Activated T-helper 2 cell treated with anti-CD3 and anti-CD28 coated beads, Interferon-gamma antibody, Interleukin-2, Interleukin-4, amounts not matched to agents 10 μg/mL and 5 μg/mL and 100 μg/mL, durations not matched to agents 14 hours and 24 hours and 36 hours (primary cell): Measurements from ENCODE around the gene KEAP1. TPM values are rescaled to one million over a fixed set of nuclear protein-coding genes. Genes with fewer than 3 reads are reported as not detected.
A peak's percentile ranks its signal among the peaks of the same experiment; 100 is the strongest.

Experiments
- DNase-seq: peaks from one replicate; pipeline ENCODE4 v3.0.0; 2021; ENCODE audit warnings: low spot score
- H3K27ac Mint-ChIP-seq: one replicate; pipeline ENCODE4 v1.8.0; 2021; ENCODE audit warnings: mixed read lengths
- H3K27me3 Mint-ChIP-seq: one replicate; pipeline ENCODE4 v1.8.0; 2021; ENCODE audit warnings: low read depth, mixed read lengths
- H3K36me3 Mint-ChIP-seq: one replicate; pipeline ENCODE4 v1.8.0; 2021; ENCODE audit warnings: low read depth, mixed read lengths
- H3K4me1 Mint-ChIP-seq: one replicate; pipeline ENCODE4 v1.8.0; 2021; ENCODE audit warnings: low read depth, mixed read lengths
- H3K4me3 Mint-ChIP-seq: one replicate; pipeline ENCODE4 v1.8.0; 2021; ENCODE audit warnings: low read depth, mild to moderate bottlenecking, moderate library complexity, mixed read lengths
- H3K9me3 Mint-ChIP-seq: one replicate; pipeline ENCODE4 v1.8.0; 2021; ENCODE audit warnings: mixed read lengths
- intact Hi-C: fragments of 100-400 bp; cut with micrococcal nuclease; formaldehyde crosslinking; loops from one replicate; pipeline ENCODE4 v1.15.1; 2023
- total RNA-seq: library from RNA; stranded (reverse); gene quantifications from 2 replicates; pipeline ENCODE4 v1.2.3, GENCODE V29; 2022

Gene KEAP1
- total RNA-seq, 1 donor from 2014 or later: 76.1 TPM

DNA sequence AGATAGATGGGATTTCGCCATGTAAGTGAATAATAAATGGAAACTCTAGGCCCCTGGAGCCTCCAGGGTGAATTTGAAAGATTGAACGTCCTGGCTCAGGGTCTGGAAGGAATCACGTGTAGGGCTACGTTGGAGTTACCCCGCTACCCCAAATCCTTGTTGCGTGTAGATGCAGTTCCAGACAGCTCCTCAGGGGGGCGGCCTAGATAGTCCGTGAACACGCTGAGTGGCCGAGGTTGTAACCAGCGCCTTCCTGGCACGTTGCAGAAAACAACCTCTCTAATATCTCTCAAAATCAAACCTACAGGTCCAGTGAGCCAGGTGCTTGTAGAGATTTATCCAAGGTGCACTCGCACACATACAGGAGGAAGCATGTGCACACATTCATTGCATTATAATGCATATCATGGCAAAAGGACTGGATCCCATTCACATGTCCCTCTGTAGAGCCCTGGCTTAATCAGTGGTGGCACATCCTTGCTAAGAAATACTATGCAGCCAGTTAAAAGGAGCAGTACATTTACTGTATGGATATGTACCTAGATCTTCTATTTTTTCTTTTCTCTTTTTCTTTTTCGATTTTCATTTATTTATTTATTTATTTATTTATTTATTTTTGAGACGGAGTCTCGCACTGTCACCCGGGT lies 2.5 kb upstream of the KEAP1 start:
- peak; percentile 77 for DNase-seq
- no peaks in the 10 kb centered on the region for H3K9me3 Mint-ChIP-seq
- H3K4me1 Mint-ChIP-seq: peaks cover 25% of the 10 kb centered on the region
- peak overlapping the region; percentile 50 for H3K27ac Mint-ChIP-seq
- peak overlapping the region; percentile 1 for H3K4me3 Mint-ChIP-seq
- intact Hi-C loops: loop anchor here (5.0 to 10.0 kb wide), 2 partner anchors 47 to 149 kb away; partner anchors contain the start of gene ILF3
- no peaks in the 10 kb centered on the region for H3K27me3 Mint-ChIP-seq
- H3K36me3 Mint-ChIP-seq: peaks cover 8% of the 10 kb centered on the region

GRCh38 chr19:10502524-10503001 lies 593 bp downstream of the KEAP1 start:
- intact Hi-C loops: loop anchor here (5.0 to 10.0 kb wide), 3 partner anchors 65 to 195 kb away; partner anchors contain the start of genes CDKN2D, ILF3 and KRI1
- peak; percentile 92 for DNase-seq
- Mint-ChIP-seq H3K9me3 (no peaks in the 10 kb centered on the region), H3K27me3 (no peaks in the 10 kb centered on the region), H3K4me1 (peaks cover 32% of the 10 kb centered on the region), H3K36me3 (peaks cover 33% of the 10 kb centered on the region), H3K27ac (peak overlapping the region; percentile 88), H3K4me3 (peak overlapping the region; percentile 93)

DNA sequence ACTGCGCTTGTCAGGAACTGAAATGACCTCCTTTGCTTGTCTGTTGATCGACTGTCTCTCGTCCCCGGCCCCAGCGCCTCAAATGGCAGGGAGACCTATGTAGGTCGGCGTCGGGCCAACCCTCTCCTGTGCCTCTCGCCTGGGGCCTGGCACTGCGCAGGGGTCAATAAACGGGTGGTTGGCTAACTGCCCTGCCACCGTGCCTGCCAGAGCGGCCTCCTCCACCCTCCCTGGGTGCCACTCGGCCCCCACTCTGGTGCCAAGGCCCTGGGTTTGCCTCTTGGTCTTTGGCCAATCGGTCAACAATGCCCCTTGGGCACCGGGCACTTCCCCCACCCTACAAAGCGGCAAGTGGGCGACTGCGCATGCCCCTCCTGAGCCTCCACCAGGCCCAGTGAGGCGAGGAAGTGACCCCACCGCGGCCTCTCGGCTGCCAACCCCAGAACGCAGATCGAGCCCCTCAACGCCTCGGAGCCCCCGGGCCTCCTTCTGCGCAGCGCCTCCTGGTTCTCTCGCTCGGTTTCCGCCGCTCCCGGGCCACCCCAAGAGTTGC lies 1.1 kb downstream of the KEAP1 start:
- H3K4me1 Mint-ChIP-seq: peaks cover 34% of the 10 kb centered on the region
- H3K27me3 Mint-ChIP-seq: no peaks in the 10 kb centered on the region
- H3K9me3 Mint-ChIP-seq: no peaks in the 10 kb centered on the region
- intact Hi-C loops: loop anchor here (5.0 to 10.0 kb wide), 3 partner anchors 65 to 195 kb away; partner anchors contain the start of genes CDKN2D, ILF3 and KRI1
- peak overlapping the region; percentile 93 for H3K4me3 Mint-ChIP-seq
- H3K27ac Mint-ChIP-seq: peak overlapping the region; percentile 88
- H3K36me3 Mint-ChIP-seq: peaks cover 37% of the 10 kb centered on the region
- DNase-seq: no peak

DNA sequence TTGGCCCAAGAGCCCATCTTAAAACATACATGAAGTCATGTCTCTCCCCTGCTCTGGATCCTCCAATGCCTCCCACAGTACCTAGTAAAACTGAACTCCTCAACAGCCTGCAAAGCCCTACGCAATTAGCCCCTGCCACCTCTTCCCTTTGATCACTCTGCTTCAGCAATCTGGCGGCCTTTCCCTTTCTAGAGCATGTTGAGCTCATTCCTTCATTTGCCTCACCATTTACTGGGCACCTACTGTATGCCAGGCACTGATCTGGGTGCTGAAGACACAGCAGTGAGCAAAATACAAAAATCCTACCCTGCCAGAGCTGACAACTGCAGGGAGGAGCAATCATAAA lies 2.9 kb downstream of the KEAP1 start:
- peak overlapping the region; percentile 57 for H3K27ac Mint-ChIP-seq
- H3K4me3 Mint-ChIP-seq: peak overlapping the region; percentile 93
- H3K36me3 Mint-ChIP-seq: peaks cover 47% of the 10 kb centered on the region
- peaks cover 28% of the 10 kb centered on the region for H3K4me1 Mint-ChIP-seq
- no peaks in the 10 kb centered on the region for H3K9me3 Mint-ChIP-seq
- H3K27me3 Mint-ChIP-seq: no peaks in the 10 kb centered on the region
- DNase-seq: no peak
- intact Hi-C loops: loop anchor here (5.0 to 10.0 kb wide), 3 partner anchors 67 to 197 kb away; partner anchors contain the start of genes CDKN2D, ILF3 and KRI1

GRCh38 chr19:10499550-10500246 lies 3.5 kb downstream of the KEAP1 start:
- DNase-seq: no peak
- intact Hi-C loops: loop anchor here (5.0 to 10.0 kb wide), 3 partner anchors 68 to 198 kb away; partner anchors contain the start of genes CDKN2D, ILF3 and KRI1
- peaks cover 52% of the 10 kb centered on the region for H3K36me3 Mint-ChIP-seq
- H3K4me3 Mint-ChIP-seq: peak overlapping the region; percentile 93
- peaks cover 28% of the 10 kb centered on the region for H3K4me1 Mint-ChIP-seq
- H3K27me3 Mint-ChIP-seq: no peaks in the 10 kb centered on the region
- H3K27ac Mint-ChIP-seq: no peak overlapping the region
- H3K9me3 Mint-ChIP-seq: no peaks in the 10 kb centered on the region

DNA sequence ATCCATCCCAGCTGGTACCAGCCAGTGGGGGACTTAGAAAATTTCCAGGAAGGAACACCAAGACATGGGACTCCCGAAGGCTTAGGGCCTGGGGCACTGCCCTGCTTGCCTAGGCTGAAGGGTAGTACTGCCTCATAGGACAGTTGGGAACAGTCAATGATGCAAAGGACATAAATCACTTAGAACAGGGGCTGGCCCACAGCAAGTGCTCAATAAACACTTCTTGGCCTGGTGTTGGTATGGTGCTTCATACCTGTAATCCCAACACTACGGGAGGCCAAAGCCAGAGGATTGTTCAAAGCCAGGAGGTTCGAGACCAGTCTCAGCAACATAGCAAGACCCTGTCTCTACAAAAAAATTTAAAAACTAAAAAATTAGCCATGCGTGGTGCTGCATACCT lies 5.8 kb downstream of the KEAP1 start:
- H3K4me1 Mint-ChIP-seq: peaks cover 26% of the 10 kb centered on the region
- no peaks in the 10 kb centered on the region for H3K27me3 Mint-ChIP-seq
- no peaks in the 10 kb centered on the region for H3K9me3 Mint-ChIP-seq
- H3K36me3 Mint-ChIP-seq: peaks cover 61% of the 10 kb centered on the region
- DNase-seq: no peak
- no peak overlapping the region for H3K4me3 Mint-ChIP-seq
- H3K27ac Mint-ChIP-seq: no peak overlapping the region
- intact Hi-C loops: no loop called here

DNA sequence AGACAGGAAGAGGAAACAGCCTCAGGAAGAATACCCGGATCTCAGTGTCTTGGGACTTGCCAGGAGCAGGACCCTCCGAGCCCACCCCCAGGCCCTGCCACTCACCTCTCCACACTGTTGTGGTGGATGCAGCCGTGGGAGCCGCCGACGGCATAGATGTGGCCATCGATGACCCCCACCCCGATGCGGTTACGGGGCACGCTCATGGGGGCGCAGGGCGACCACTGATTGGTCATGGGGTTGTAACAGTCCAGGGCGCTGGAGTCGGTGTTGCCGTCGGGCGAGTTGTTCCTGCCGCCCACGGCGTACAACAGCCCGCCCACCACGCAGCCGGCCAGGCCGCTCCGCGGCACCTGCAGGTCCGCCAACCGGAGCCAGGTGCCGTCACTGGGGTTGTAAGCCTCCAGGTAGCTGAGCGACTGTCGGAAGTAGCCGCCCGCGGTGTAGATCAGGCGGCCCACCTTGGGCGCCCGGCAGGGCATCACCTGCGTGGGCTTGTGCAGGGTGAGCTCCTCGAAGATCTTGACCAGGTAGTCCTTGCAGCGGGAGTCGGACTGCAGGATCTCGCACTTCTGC lies 11.6 kb downstream of the KEAP1 start:
- no peaks in the 10 kb centered on the region for H3K9me3 Mint-ChIP-seq
- H3K27ac Mint-ChIP-seq: no peak overlapping the region
- peaks cover 4% of the 10 kb centered on the region for H3K4me1 Mint-ChIP-seq
- H3K36me3 Mint-ChIP-seq: peaks cover 58% of the 10 kb centered on the region
- H3K4me3 Mint-ChIP-seq: no peak overlapping the region
- intact Hi-C loops: no loop called here
- H3K27me3 Mint-ChIP-seq: no peaks in the 10 kb centered on the region
- DNase-seq: no peak

DNA sequence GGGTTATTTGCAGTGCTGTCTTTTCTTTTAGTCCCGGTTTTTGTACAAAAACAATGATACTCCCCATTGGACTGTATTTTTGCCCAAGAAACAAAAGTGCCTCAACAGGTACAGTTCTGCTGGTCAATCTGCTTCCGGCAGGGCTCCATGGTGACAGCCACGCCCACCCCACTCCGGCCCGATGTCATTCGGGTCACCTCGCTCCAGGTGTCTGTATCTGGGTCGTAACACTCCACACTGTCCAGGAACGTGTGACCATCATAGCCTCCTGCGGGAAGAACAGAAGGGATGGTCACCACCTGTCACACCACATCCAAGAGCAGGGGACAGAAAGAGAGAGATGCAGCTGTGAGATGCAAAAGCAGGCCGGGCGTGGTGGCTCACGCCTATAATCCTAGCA lies 16.6 kb downstream of the KEAP1 start:
- intact Hi-C loops: no loop called here
- no peak for DNase-seq
- Mint-ChIP-seq H3K36me3 (peaks cover 45% of the 10 kb centered on the region), H3K4me3 (no peak overlapping the region), H3K9me3 (no peaks in the 10 kb centered on the region), H3K27me3 (no peaks in the 10 kb centered on the region), H3K4me1 (peaks cover 7% of the 10 kb centered on the region), H3K27ac (no peak overlapping the region)

GRCh38 chr19:10478903-10479384 lies 24.2 kb downstream of the KEAP1 start:
- peak; percentile 86 for DNase-seq
- H3K27ac Mint-ChIP-seq: peak overlapping the region; percentile 38
- intact Hi-C loops: loop anchor here (1.0 to 5.0 kb wide), 2 partner anchors 57 to 76 kb away; partner anchors contain the start of genes CDC37 and PDE4A
- H3K27me3 Mint-ChIP-seq: no peaks in the 10 kb centered on the region
- H3K9me3 Mint-ChIP-seq: no peaks in the 10 kb centered on the region
- peaks cover 2% of the 10 kb centered on the region for H3K36me3 Mint-ChIP-seq
- peaks cover 12% of the 10 kb centered on the region for H3K4me1 Mint-ChIP-seq
- peak overlapping the region; percentile 60 for H3K4me3 Mint-ChIP-seq

- intact Hi-C loops: loop anchor here (5.0 kb wide), 1 partner anchor 56 kb away; the partner anchor contains the start of gene PDE4A
- H3K9me3 Mint-ChIP-seq: no peaks in the 10 kb centered on the region
- H3K27ac Mint-ChIP-seq: no peak overlapping the region
- DNase-seq: no peak
- no peak overlapping the region for H3K4me3 Mint-ChIP-seq
- H3K4me1 Mint-ChIP-seq: peaks cover 12% of the 10 kb centered on the region
- no peaks in the 10 kb centered on the region for H3K27me3 Mint-ChIP-seq
- peaks cover under 1% of the 10 kb centered on the region for H3K36me3 Mint-ChIP-seq
Measured at GRCh38 chr19:10478476-10478875, 24.7 kb downstream of the KEAP1 start.

- H3K36me3 Mint-ChIP-seq: no peaks in the 10 kb centered on the region
- intact Hi-C loops: loop anchor here (5.0 kb wide), 1 partner anchor 53 kb away; the partner anchor contains the start of gene PDE4A
- no peaks in the 10 kb centered on the region for H3K9me3 Mint-ChIP-seq
- H3K4me3 Mint-ChIP-seq: no peak overlapping the region
- DNase-seq: no peak
- H3K4me1 Mint-ChIP-seq: peaks cover 13% of the 10 kb centered on the region
- H3K27ac Mint-ChIP-seq: no peak overlapping the region
- no peaks in the 10 kb centered on the region for H3K27me3 Mint-ChIP-seq
Measured at GRCh38 chr19:10474962-10475451, 28.1 kb downstream of the KEAP1 start.

- intact Hi-C loops: no loop called here
Measured at GRCh38 chr19:10473192-10473591, 30.0 kb downstream of the KEAP1 start.

More at GRCh38 chr19:10473192-10473591, 30.0 kb downstream of the KEAP1 start:
- H3K36me3 Mint-ChIP-seq: peaks cover 13% of the 10 kb centered on the region
- no peak overlapping the region for H3K4me3 Mint-ChIP-seq
- H3K27ac Mint-ChIP-seq: no peak overlapping the region
- peaks cover 5% of the 10 kb centered on the region for H3K4me1 Mint-ChIP-seq
- DNase-seq: no peak
- no peaks in the 10 kb centered on the region for H3K27me3 Mint-ChIP-seq
- no peaks in the 10 kb centered on the region for H3K9me3 Mint-ChIP-seq
